Kidney (tissue), 14 donors: ENCODE results near the gene USP19. TPM values are rescaled to one million over a fixed set of nuclear protein-coding genes. Genes with fewer than 3 reads are reported as not detected.
A peak's percentile ranks its signal among the peaks of the same experiment; 100 is the strongest.

Experiments
- DNase-seq, 5 donors: peaks; one replicate each; pipeline ENCODE4 v3.0.0-alpha.2; 2013 to 2020
- FAIRE-seq: peaks from 2 replicates; lab custom pipeline; 2012; peaks lifted over from hg19 to GRCh38; lab: Jason Lieb, UNC
- H3K27ac ChIP-seq, 2 donors: one replicate each; pipeline ENCODE4 v1.7.0; 2013; ENCODE audit warnings: low read depth in 2 of 2, low read length in 2 of 2, inconsistent platforms in 1 of 2
- H3K27me3 ChIP-seq: one replicate; pipeline ENCODE4 v1.7.1; 2013; ENCODE audit warnings: low read length, inconsistent platforms; ENCODE audit not compliant: control insufficient read depth, insufficient read depth
- H3K36me3 ChIP-seq, 3 donors: one replicate each; pipeline versions ENCODE4 v1.7.0 to v1.7.1; 2013; ENCODE audit warnings: low read length in 3 of 3, control low read depth in 1 of 3, inconsistent platforms in 1 of 3; ENCODE audit not compliant: insufficient read depth in 3 of 3, control insufficient read depth in 2 of 3
- H3K4me1 ChIP-seq, 3 donors: one replicate each; pipeline versions ENCODE4 v1.7.0 to v1.7.1; 2013; ENCODE audit warnings: low read length in 3 of 3, inconsistent platforms in 1 of 3, low read depth in 1 of 3; ENCODE audit not compliant: control insufficient read depth in 2 of 3, insufficient read depth in 2 of 3
- H3K4me3 ChIP-seq, 3 donors: one replicate each; pipeline versions ENCODE4 v1.7.0 to v1.8.1; 2013; ENCODE audit warnings: low read length in 3 of 3, control low read depth in 1 of 3, inconsistent platforms in 1 of 3
- H3K9ac ChIP-seq, 3 donors: one replicate each; pipeline versions ENCODE4 v1.7.0 to v1.7.1; 2013; ENCODE audit warnings: low read length in 3 of 3, control low read depth in 1 of 3, inconsistent platforms in 1 of 3
- H3K9me3 ChIP-seq, 3 donors: one replicate each; pipeline versions ENCODE4 v1.7.0 to v1.7.1; 2013; ENCODE audit warnings: low read length in 3 of 3, control low read depth in 1 of 3, inconsistent platforms in 1 of 3; ENCODE audit not compliant: control insufficient read depth in 2 of 3, insufficient read depth in 1 of 3
- intact Hi-C: fragments of 100-400 bp; cut with DNase I; formaldehyde crosslinking; loops from one replicate; pipeline ENCODE4 v1.11.1; 2022
- polyA plus RNA-seq: library from polyadenylated mRNA; stranded (reverse); fragments of 350-450 nt; fragmentation: Illumina TruSeq; extraction: RNeasy Lipid Tissue Mini Kit (QIAGEN cat#74804); gene quantifications from one replicate; pipeline ENCODE4 v1.2.3, GENCODE V29; 2014; ENCODE audit warnings: low read depth, low replicate concordance; ENCODE audit not compliant: insufficient read depth
- total RNA-seq: library from RNA; stranded (reverse); fragmentation: NEBNext Ultra II Directional; extraction: Animal tissue kit (Norgen Biotek cat#: 25700); gene quantifications from one replicate; pipeline ENCODE4 v1.2.1, GENCODE V29; 2021
- TF ChIP-seq, protein P1 (sequence below): IDR thresholded peaks from 3 replicates; pipeline ENCODE4 v1.5.1; 2012; ENCODE audit warnings: mild to moderate bottlenecking, moderate library complexity, borderline replicate concordance; ENCODE audit not compliant: insufficient read depth; ENCODE audit errors: extremely low read depth
- donor health status: control.
- donor health status: control.
- donor health status: control.
- donor health status: control.
- donor health status: control.
- donor health status: DM: yes; HTN: yes; CAD: no.
- donor health status: Normal renal cell carcinoma (clear cell type).

USP19 gene
- total and polyA plus RNA-seq, 2 donors from 2014 or later = 29.3 to 67.2 TPM

DNA sequence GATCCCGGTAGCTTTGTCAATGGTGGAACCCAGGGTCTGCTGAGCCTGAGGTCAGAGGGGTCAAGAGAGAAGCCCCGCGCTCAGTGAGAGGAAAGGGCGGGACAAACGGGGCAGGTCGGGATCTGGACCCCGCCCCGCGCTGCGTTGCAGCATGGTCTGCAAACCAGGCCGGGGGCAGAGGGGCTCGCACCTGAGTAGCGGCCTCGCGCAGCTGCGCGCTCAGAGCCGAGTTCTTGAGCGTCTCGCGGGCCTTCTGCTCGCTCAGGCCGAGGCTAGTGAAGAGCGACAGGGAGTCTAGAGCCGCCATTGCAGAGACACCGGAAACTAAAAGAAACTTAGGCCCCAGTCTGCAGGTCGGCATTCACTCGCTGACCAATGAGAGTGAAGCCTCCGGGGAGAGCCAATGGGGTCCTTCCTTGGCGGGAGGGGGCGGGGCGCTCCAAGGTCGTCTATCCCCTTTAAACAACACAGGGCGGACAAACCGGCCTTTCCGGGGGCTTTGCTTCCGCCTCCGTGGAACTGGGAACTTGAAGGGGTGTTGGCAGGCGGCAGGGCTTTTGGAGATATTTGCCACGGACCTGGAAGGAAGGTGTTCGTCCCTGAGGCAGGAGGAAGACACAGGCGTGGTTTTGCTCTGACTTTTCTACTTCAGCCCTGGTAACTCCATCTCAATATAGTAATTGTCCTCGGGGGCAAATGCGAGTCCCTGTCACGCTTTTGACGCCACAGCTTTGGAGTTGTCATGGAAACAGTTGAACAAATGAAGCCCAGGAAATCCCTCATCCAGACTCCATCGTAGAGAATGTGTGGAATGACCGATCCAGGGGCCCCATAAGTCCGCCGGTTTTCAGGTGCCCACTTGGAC lies 16.0 kb downstream of the USP19 start, which contains the start of gene QARS1:
Gene QARS1, minus strand, starts transcription at position 331 of the 865 bp plus-strand sequence. Its CDS starts 24 bp downstream, at position 307.
- H3K9ac ChIP-seq = peak within 1 kb of the TSS; percentile 57 to 92 (median 89)
- peak; percentile 96 to 98 (median 97) for DNase-seq
- peak; percentile 90 for FAIRE-seq
- peaks cover 8 to 40% (median 34%) of the 10 kb centered on the region in 3 donors for H3K36me3 ChIP-seq
- peak within 1 kb of the TSS; percentile 25 to 71 for H3K27ac ChIP-seq
- peak within 1 kb of the TSS; percentile 92 to 95 (median 94) for H3K4me3 ChIP-seq
- TF ChIP-seq, protein P1, sequence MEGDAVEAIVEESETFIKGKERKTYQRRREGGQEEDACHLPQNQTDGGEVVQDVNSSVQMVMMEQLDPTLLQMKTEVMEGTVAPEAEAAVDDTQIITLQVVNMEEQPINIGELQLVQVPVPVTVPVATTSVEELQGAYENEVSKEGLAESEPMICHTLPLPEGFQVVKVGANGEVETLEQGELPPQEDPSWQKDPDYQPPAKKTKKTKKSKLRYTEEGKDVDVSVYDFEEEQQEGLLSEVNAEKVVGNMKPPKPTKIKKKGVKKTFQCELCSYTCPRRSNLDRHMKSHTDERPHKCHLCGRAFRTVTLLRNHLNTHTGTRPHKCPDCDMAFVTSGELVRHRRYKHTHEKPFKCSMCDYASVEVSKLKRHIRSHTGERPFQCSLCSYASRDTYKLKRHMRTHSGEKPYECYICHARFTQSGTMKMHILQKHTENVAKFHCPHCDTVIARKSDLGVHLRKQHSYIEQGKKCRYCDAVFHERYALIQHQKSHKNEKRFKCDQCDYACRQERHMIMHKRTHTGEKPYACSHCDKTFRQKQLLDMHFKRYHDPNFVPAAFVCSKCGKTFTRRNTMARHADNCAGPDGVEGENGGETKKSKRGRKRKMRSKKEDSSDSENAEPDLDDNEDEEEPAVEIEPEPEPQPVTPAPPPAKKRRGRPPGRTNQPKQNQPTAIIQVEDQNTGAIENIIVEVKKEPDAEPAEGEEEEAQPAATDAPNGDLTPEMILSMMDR = no peak
- H3K9me3 ChIP-seq = no peaks in the 10 kb centered on the region
- intact Hi-C loops = no loop called here
- no peaks in the 10 kb centered on the region for H3K27me3 ChIP-seq
- peaks cover 0 to 16% (median 8%) of the 10 kb centered on the region in 3 donors for H3K4me1 ChIP-seq

DNA sequence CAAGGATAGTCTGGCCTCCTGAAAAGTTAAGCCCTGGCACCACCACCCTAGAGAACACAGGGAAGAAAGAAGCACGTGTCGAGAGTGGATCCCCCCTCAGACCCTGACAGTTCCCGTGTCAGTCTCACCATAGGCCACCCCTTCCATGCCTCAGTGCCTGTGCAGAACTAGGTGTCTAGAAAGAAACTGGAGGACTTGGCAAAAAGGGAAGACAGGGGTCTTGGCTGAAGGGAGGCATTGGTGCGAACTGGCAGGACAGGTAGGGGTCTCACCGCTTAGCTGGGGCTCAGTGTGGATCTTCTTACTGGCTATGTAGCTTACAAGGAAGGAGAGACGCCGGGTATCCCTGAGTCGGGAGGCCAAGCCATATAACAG lies 16.6 kb downstream of the USP19 start:
- H3K27me3 ChIP-seq = no peaks in the 10 kb centered on the region
- peaks cover 0 to 16% (median 8%) of the 10 kb centered on the region in 3 donors for H3K4me1 ChIP-seq
- no peak for FAIRE-seq
- H3K9me3 ChIP-seq = no peaks in the 10 kb centered on the region
- H3K4me3 ChIP-seq = peak overlapping the region; percentile 92 to 95 (median 94)
- DNase-seq = no peak
- peak overlapping the region; percentile 31 to 92 (median 57) for H3K9ac ChIP-seq
- intact Hi-C loops = no loop called here
- TF ChIP-seq, protein P1 = no peak
- H3K36me3 ChIP-seq = peaks cover 11 to 41% (median 38%) of the 10 kb centered on the region in 3 donors
- peak overlapping the region in 1 of 2 donors; percentile 20 for H3K27ac ChIP-seq

DNA sequence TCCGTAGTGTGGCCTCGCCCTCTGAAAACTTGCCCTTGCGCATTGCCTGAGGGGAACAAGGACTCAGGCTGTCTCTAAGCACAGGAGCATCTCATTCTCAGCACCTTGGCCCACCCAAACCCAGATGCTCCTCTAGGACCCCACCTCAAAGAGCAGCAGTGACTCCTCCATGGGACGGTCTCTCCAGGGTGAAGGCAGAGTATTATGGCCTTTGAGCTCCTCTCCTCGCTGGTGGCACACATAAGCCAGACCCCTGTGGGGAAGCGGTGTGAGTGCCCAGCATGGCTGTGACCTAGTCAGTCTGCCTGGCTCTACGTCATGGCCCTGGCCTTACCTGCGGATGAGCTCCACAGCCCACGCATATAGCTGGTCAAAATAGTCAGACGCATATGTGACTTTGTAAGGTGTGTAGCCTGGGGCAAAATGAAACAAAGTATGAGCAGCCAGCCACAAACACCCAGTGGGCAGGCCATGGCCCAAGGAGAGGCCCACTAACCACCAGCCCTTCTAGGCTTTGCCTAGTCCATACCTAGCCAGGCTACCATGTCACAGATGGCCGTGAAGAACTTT lies 20.5 kb downstream of the USP19 start:
- H3K4me1 ChIP-seq = peaks cover 0 to 10% (median 8%) of the 10 kb centered on the region in 3 donors
- TF ChIP-seq, protein P1 = no peak
- no peak overlapping the region for H3K27ac ChIP-seq
- no peaks in the 10 kb centered on the region for H3K9me3 ChIP-seq
- H3K4me3 ChIP-seq = no peak overlapping the region
- DNase-seq (peak in 1 of 5 donors; percentile 43), FAIRE-seq (no peak)
- no peaks in the 10 kb centered on the region for H3K27me3 ChIP-seq
- H3K36me3 ChIP-seq = peaks cover 14 to 51% (median 46%) of the 10 kb centered on the region in 3 donors
- intact Hi-C loops = no loop called here
- H3K9ac ChIP-seq = no peak overlapping the region
